Neural progenitor cell (in vitro differentiated cells): ENCODE measurements around the gene MYOF.

Experiments
- CTCF ChIP-seq: fragments of 200-600 bp; sonication (generic); IDR thresholded peaks from 2 replicates; pipeline ENCODE4 v1.5.1; 2017; ENCODE audit warnings: antibody characterized with exemption, mild to moderate bottlenecking
- EZH2 ChIP-seq: fragments of 200-600 bp; sonication (generic); IDR thresholded peaks from 2 replicates; pipeline ENCODE4 v1.6.1; 2017; ENCODE audit warnings: antibody characterized with exemption, mild to moderate bottlenecking, moderate library complexity
- EZH2phosphoT487 ChIP-seq: fragments of 200-600 bp; sonication (generic); IDR thresholded peaks from 2 replicates; pipeline ENCODE4 v1.6.1; 2017; ENCODE audit warnings: antibody characterized with exemption

- no peak for TF ChIP-seq CTCF
- TF ChIP-seq EZH2: no peak
- no peak for TF ChIP-seq EZH2phosphoT487
Measured at GRCh38 chr10:93478873-93479272, 3.3 kb downstream of the MYOF start.
